GM18870 (cell line): Measurements from ENCODE around the gene ENG.
"Not testable (repeated sequence)": the region's sequence is repeated elsewhere in the genome, so short reads cannot be mapped to it uniquely, and the experiment has no call there.

ENCODE experiments used
- ATAC-seq: cut with Tn5 transposase; IDR thresholded peaks from one replicate; pipeline ENCODE4 v1.9.1; 2021; ENCODE audit warnings: moderate library complexity; ENCODE audit not compliant: unreplicated experiment

The ENG gene

GRCh38 chr9:127854184-127854806 is at the start of gene ENG:
Gene ENG, minus strand, starts transcription at chr9:127854658. Its CDS starts 303 bp downstream, at chr9:127854355.
- no peak for ATAC-seq

DNA sequence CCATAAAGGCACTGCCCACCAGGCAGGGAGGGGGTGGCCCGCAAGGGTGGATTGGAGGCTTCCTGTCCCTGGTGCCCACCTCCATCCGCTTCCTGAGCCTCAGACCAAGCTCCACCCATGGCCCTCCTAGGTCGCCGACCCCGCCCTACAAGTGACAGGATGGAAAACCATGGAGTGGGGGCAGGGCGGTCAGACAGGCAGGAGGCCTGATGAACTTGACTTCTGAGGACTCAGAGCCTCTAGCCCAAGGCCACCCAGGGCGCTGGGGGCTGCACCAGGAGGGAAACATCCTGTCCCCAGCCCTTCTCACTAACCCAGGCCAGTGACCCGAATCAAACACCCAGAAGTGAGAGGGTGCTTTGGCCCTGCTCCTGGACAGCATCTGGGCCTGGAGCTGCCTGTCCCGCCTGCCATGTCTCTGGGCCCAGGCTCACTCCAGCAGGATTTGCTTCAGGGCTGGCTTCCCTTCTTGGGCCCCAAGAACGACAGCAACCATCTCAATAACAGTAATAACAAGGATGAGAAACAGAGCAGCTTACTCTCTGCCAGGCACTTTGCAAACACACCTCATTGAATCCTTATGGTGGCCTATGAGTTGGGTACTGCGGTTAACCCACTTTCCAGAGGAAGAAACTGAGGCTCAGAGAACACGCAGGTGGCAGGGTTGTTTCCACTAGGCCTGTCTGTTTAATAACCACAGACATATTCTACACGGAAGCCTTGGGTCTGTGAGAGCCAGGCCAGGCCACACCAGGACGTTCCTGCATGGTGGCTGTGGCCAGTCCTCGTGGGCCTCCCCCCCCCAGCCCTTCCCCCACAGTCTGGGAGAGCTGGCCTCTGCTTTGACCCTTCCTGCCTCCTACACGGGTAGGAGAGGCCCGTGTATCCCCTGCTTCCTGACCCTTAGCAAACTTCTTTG is 49.4 kb upstream of the ENG start:
- no peak for ATAC-seq

- ATAC-seq: no peak
Observed at GRCh38 chr9:127899128-127899943, 44.9 kb upstream of the ENG start, which contains the start of gene ST6GALNAC6. Gene ST6GALNAC6, minus strand, starts transcription at chr9:127899603. Its CDS starts 1,622 bp downstream, at chr9:127897981.

DNA sequence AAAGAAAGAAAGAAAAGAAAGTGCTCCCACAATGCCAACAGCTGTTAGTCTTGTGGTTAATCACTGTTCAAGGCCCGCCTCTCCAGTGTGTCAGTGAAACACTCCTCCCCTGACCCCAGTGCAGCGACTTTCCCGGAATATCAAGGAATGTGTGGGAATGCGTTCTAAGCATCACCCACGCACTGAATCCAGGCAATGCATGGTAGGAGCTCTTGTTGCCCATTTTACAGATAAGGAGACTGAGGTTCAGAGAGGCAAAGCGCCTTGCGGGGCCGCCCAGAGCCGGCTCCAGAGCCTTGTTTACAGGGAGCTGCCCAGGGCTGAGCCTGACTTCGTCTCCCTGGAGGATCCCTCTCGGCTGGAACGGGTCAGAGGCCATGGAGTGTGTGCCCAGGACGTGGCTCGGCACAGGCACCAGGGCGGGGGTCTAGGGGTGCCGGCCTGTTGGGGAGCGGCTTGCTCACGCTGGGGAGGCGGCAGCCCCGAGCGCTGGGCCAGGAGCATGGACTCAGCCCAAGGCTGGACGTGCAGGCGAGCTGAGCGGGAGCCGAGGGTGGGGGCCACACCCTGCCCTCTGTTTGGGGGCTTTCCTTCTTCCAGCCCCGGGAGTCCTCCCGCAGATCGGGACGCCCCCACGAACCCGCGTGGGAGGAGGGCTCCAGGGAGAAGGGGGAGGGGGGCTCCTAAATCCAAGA is 44.1 kb upstream of the ENG start:
- no peak for ATAC-seq

DNA sequence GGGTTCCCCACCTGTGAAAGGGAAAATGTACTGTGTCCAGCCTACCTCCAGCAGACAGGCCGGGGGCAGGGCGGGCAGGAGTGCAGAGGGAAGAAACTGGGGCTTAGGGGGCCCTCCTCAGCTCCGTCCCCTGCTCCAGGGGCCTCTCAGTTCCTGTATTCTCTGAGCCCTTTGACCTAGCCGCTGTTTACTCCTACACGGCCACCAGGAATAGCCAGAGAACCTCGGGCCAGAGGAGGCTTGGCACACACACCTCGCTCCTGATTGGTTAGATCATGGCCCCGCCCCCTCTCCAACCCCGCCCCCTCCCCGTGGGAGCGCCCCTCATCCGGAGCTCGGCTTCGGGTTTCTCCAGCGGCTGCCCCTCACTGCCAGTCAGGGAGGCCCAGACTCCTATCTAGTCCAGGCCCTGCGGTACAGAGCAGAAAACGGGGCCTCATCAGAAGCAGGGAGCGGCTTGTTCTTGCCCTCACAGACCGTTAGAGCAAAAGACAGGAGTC is 42.8 kb upstream of the ENG start:
- no peak for ATAC-seq

DNA sequence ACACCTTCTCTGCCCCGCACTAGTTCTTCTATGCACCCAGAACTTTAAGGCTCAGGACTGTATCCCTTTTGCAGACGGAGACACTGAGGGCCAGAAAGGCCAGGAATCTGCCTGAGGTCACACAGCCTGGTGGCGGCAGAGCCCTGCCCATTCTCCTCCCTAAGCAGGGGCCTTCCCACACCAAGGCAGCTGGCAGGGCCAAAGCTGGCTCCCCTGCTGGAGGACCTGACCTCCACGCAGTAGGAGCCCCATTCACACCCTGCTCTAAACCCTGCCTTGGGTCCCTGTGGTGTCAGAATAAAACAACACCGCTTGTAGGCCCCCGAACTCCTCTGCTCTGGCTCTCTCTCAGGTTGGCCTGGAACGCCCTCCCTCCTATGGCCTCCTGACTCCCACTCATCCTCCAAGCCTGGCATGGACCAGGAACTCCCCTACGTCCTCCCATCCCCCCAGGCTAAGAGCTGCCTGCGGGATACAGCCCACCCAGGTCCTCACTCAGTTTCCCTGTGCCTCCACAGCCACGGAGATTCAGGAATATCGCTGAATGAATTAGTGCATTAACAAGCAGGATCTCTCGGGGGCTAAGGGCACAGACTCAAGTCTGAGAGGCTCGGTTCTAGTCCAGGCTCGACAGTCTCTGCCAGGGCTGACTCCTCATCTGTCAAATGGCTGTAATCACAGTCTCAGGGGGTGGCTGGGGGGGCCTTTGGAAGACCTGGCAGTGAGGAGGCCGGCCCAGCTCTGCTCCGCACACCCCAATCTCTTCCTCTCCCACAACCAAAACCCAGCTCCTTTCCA is 42.1 kb upstream of the ENG start:
- ATAC-seq: no peak

DNA sequence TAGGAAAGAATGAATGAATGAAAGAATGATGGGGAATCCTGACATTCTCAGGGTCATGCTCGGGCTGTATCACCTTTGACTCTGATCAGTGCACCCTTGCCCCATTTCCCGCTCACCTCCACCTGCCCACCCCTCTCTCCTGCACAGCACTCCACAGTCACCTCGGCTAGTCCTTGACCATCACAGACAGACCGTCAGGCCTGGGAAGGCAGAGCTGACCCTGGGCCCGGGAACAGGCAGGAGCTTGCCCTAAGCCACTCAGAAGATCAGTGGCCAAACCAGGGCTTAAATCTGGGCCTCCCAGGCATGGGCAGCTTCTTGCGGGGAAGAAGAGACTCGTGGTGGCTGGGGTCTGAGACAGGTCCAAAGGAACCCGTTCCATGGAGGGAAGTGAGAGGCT is 41.4 kb upstream of the ENG start:
- ATAC-seq: no peak

GRCh38 chr9:127893392-127893791 is 38.9 kb upstream of the ENG start:
- ATAC-seq: no peak

DNA sequence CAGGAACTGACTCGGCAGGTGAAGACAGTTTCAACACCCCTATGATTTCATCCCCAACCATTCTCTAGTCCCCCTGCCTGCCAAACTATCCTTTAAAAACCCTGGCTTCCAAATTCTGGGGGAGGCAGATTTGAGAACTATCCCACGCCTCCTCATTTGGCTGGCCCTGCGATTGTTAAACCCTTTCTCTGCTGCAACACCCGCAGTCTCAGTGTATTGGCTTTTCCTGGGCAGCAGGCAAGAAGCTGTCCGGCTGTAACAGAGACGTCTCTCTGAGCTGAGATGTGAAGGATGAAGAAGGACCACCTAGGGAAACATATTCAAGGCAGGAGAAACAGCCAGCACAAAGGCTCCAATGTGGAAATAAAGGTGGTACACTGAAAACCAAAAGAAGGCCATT is 38.4 kb upstream of the ENG start:
- no peak for ATAC-seq

GRCh38 chr9:127890053-127890452 is 35.6 kb upstream of the ENG start:
- no peak for ATAC-seq

DNA sequence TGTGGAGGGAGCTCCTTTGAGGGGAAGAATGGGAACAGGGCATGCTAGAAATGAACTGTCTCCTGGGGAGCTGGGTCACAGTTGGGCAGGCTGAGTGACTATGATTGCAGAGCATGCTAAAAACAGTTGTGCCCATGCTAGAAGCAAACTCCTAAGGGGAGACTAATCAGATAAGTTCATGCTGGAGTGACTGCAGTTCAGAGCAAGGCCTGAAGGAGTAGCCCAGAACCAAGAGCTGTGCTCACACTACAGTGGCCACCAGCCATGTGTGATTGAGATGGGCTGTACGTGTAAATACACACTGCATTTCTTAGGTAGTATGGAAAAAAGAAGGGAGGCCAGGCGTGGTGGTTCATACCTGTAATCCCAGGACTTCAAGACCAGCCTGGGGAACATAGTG is 33.3 kb upstream of the ENG start:
- ATAC-seq: no peak

GRCh38 chr9:127886401-127886972 is 32.0 kb upstream of the ENG start:
- no peak for ATAC-seq

DNA sequence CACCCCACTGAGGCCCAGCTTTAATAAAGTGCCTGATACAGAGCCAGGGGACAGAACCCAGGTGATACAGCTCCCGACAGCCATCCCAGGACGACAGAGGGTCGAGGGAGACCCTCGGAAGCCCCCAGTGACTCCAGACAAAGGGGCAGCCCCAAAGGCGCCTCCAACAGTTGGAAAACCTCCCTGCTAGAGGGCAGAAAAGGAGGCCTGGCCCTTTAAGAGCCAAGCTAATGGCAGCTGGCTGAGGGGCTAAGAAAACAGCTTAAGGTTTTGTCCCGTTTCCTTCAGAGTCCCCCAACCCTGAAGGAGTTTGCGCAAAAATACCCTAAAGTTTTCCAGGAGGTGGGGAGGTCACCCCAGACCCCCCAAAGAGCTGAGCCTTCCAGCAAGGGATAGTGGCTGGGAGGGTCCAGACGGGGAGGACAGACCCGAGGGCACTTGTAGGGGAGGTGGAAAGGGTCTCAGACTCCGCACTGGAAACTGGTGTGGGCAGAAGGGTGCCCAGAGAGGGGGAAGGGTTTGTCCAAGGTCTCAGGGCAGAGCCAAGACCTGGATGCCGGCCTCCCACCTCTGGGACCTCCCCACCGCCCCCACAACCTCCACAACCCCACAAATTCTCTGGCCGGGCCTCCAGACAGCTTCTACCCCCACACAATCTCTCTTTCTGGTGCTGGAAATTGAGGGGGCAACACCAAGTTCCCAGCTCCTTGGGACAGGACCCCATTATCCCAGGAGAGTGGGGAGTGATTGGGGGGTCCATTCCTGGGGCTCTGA is 31.2 kb upstream of the ENG start:
- no peak for ATAC-seq

- no peak for ATAC-seq
Observed at GRCh38 chr9:127884976-127885490, 30.6 kb upstream of the ENG start.

GRCh38 chr9:127884427-127884911 is 30.0 kb upstream of the ENG start:
- no peak for ATAC-seq

DNA sequence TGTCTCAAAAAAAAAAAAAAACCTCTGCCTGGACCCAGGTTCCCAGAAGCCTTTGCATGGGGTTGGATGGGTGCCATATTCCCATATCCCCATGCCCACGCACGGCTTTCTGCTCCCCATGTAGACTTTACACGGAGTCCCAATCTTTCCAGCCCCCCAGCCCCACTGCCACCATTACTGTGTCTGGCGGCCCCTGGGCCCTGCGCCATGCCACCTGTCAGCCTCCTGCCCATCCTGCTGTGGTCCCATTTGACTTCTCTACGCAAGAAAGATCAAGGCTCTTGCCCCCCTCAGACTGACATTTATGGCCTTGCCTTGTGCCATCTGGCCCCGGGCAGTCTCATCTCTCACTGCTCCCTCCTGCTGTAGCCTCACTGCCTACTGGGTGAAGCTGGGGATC is 29.5 kb upstream of the ENG start:
- no peak for ATAC-seq

DNA sequence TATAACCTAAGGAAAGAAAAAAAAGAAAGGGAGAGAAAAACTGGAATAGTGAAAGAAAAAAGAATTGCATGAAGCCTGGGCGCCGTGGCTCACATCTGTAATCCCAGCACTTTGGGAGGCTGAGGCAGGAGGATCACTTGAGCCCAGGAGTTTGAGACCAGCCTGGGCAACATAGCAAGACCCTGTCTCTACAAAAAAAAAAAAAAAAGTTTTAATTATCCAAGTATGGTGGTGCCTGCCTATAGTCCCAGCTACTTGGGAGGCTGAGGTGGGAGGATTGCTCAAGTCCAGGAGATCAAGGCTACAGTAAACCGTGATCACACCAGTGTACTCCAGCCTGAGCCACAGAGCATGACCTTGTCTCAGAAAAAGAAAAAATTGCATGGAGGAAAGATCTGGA is 27.3 kb upstream of the ENG start:
- ATAC-seq: not testable (repeated sequence)

DNA sequence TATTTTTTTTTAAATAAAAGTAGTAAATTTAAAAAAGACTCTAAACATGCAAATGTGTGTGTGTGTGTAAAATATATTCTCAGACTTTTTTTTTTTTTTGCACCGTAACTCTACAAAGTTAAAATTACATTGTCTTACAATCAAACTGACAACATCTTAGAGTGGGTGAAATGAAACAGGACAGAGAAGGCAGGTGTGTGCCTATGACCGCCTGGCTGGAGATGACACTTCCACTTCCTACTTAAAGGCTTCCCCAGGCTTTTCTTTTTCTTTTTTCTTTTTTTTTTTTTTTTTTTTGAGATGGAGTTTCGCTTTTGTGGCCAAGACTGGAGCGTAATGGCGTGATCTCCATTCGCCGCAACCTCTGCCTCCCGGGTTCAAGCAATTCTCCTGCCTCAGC is 25.7 kb upstream of the ENG start:
- no peak for ATAC-seq
